Measurements from ENCODE around the gene ZNF280A.

The ZNF280A gene

GRCh38 chr22:22465094-22465602, 54.9 kb downstream of the ZNF280A start:
- no peak for DNase-seq

- DNase-seq, result no peak
These were observed 55.5 kb downstream of the ZNF280A start for GRCh38 chr22:22464541-22465054.

DNA sequence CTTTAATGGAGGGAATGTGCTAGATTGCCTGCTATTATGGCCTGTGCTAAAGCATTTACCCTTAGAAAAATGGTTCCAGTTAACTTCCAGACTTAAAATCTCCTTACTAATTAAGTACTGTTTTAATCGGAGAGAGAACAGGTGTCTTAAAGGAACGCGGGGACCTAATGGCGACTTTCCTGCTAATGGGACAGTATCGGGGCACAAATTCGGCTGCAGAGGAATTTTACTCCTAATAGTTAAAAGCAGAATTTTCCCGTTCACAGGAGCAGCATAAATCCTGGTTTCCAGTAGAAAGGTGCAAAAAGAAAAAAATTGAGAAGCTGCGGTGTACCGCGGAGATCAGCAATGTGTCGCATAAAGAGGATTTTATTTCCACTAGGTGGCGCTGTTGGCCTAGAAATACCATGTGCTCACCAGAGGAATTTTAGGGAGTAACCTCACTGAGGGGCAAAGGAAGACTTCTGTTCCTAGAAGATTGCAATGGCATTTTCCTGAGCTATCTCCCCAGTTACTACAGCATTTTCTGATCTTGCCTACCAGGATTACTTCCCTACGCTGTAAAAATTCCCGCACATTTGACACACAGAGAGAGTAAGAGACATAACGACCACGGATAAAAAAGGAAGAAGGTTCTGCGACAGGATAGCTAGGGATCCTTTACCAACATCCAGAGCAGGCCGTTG, 56.1 kb downstream of the ZNF280A start:
- DNase-seq, result peak; percentile 42

Data from activated gamma-delta T cell treated with Interleukin-2 at 50 U/mL for 16 hours (primary cell).